Osteoblast (primary cell): ENCODE data around the gene JCAD. TPM values are rescaled to one million over a fixed set of nuclear protein-coding genes. Genes with fewer than 3 reads are reported as not detected.

ENCODE experiments used
- DNase-seq: peaks from one replicate; pipeline ENCODE4 v3.0.0; 2011; ENCODE audit warnings: low spot score, mixed read lengths; ENCODE audit not compliant: insufficient read length; ENCODE audit errors: missing footprints
- H2AFZ ChIP-seq: 2 replicates; pipeline ENCODE4 v1.6.0; 2011; ENCODE audit warnings: mild to moderate bottlenecking, low read length
- H3K27ac ChIP-seq: 2 replicates; pipeline ENCODE4 v1.5.1; 2011; ENCODE audit warnings: mild to moderate bottlenecking, low read depth, low read length, moderate library complexity
- H3K27me3 ChIP-seq: 2 replicates; pipeline ENCODE4 v1.6.0; 2012; ENCODE audit warnings: mild to moderate bottlenecking, control low read depth, inconsistent platforms, low read length, moderate library complexity; ENCODE audit not compliant: insufficient read depth
- H3K36me3 ChIP-seq: 2 replicates; pipeline ENCODE4 v1.5.1; 2011; ENCODE audit warnings: mild to moderate bottlenecking, low read length, control low read depth, moderate library complexity; ENCODE audit not compliant: insufficient read depth
- H3K4me1 ChIP-seq: 2 replicates; pipeline ENCODE4 v1.5.1; 2011; ENCODE audit warnings: mild to moderate bottlenecking, low read length, control low read depth, moderate library complexity; ENCODE audit not compliant: insufficient read depth
- H3K4me2 ChIP-seq: 2 replicates; pipeline ENCODE4 v1.6.0; 2011; ENCODE audit warnings: mild to moderate bottlenecking, low read length; ENCODE audit not compliant: insufficient read depth
- H3K4me3 ChIP-seq: fragments of 200-600 bp; sonication (generic); 3 replicates; pipeline ENCODE4 v1.5.1; 2012; ENCODE audit warnings: mild to moderate bottlenecking, low read length, inconsistent platforms; ENCODE audit not compliant: insufficient read depth
- H3K79me2 ChIP-seq: 2 replicates; pipeline ENCODE4 v1.6.0; 2012; ENCODE audit warnings: mild to moderate bottlenecking, low read length, control low read depth, inconsistent platforms; ENCODE audit not compliant: insufficient read depth
- H3K9me3 ChIP-seq: 2 replicates; pipeline ENCODE4 v1.5.1; 2011; ENCODE audit warnings: low read depth, low read length, control low read depth
- H4K20me1 ChIP-seq: 2 replicates; pipeline ENCODE4 v1.6.0; 2012; ENCODE audit warnings: mild to moderate bottlenecking, low read length, control low read depth; ENCODE audit not compliant: insufficient read depth
- total RNA-seq: library from RNA; depleted of rRNA; stranded (reverse); fragments of >200 nt; gene quantifications from 2 replicates; pipeline ENCODE4 v1.2.3, GENCODE V29; 2012
- TF ChIP-seq, protein P1 (sequence below): IDR thresholded peaks from 2 replicates; pipeline ENCODE4 v1.5.1; 2011; ENCODE audit warnings: mild to moderate bottlenecking, low read depth, low read length, moderate library complexity; ENCODE audit errors: extremely low read depth

JCAD gene
- total RNA-seq, 1 donor: 47.0 TPM

DNA sequence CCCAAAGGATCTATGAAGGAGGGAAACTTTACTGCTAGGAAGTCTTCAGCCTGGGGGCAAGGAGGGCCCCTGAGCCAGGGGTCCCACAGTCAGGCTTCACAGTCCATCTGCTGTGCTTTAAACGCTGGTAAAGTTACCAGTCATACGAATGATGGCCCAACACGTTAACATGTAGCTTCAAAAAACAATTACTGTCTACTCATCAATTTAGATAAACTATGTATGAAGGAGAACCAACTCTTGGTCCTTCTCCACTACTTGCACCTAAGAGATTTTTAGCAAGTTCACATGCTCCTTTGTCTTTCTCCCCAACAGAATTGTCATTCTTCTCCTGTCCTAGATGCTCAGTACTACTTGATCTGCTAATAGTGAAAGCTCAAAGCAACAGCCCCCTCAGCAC, 16.6 kb downstream of the JCAD start:
- Histone ChIP-seq H3K9me3 (no peaks in the 10 kb centered on the region), H3K36me3 (peaks cover 87% of the 10 kb centered on the region), H3K79me2 (peaks cover 84% of the 10 kb centered on the region), H3K27ac (no peak overlapping the region), H3K27me3 (no peaks in the 10 kb centered on the region), H3K4me1 (no peaks in the 10 kb centered on the region), H3K4me3 (no peak overlapping the region), H2AFZ (no peak overlapping the region), H3K4me2 (no peak overlapping the region), H4K20me1 (peaks cover 69% of the 10 kb centered on the region)
- DNase-seq: no peak
- TF ChIP-seq, protein P1, sequence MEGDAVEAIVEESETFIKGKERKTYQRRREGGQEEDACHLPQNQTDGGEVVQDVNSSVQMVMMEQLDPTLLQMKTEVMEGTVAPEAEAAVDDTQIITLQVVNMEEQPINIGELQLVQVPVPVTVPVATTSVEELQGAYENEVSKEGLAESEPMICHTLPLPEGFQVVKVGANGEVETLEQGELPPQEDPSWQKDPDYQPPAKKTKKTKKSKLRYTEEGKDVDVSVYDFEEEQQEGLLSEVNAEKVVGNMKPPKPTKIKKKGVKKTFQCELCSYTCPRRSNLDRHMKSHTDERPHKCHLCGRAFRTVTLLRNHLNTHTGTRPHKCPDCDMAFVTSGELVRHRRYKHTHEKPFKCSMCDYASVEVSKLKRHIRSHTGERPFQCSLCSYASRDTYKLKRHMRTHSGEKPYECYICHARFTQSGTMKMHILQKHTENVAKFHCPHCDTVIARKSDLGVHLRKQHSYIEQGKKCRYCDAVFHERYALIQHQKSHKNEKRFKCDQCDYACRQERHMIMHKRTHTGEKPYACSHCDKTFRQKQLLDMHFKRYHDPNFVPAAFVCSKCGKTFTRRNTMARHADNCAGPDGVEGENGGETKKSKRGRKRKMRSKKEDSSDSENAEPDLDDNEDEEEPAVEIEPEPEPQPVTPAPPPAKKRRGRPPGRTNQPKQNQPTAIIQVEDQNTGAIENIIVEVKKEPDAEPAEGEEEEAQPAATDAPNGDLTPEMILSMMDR: no peak

DNA sequence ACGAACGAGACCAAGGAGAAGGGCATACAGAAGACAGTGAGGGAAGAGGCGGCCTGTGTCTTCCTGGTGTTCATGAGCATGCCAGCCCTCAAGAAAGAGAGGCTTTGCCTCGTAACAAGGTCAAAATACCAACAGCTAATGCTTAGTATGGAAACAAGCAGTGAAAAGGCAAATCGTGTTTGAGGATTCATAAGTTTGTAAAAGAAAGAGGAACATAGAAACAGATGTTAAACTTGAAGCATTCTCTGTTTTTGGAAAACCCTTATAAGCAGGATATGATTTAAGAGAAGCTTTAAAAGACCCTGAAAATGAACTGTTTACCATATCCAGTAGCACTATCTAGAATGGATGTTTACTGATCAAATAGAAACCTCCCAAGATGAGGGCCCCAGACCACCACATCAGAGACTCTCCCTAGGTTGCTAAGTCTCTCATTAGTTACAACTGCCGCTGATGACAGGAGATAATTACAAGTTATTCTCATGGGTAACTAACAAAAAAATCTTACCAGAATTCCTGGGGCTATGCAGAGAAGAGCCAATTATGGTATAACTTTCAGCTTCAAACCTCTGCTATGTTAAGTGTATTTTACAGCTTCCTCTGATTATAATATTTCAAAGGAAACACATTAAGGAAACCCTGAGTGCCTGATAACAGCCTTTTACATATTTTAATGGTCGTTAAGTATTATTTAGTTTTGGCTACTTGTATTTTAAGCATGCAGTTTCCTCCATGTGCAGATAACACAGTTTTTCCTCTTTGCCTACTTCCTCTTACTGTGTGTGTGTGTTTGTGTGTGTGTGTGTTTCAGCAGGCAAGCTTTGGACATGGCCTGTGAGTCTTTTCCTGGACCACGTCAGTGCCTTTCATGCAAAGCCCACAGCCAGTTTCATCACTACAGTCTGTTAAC, 17.9 kb downstream of the JCAD start:
- Histone ChIP-seq H3K27ac (no peak overlapping the region), H3K36me3 (peaks cover 78% of the 10 kb centered on the region), H3K4me3 (no peak overlapping the region), H3K4me2 (no peak overlapping the region), H3K79me2 (peaks cover 78% of the 10 kb centered on the region), H4K20me1 (peaks cover 65% of the 10 kb centered on the region), H3K27me3 (no peaks in the 10 kb centered on the region), H2AFZ (no peak overlapping the region), H3K4me1 (peaks cover 8% of the 10 kb centered on the region), H3K9me3 (no peaks in the 10 kb centered on the region)
- TF ChIP-seq, protein P1: no peak
- DNase-seq: no peak

DNA sequence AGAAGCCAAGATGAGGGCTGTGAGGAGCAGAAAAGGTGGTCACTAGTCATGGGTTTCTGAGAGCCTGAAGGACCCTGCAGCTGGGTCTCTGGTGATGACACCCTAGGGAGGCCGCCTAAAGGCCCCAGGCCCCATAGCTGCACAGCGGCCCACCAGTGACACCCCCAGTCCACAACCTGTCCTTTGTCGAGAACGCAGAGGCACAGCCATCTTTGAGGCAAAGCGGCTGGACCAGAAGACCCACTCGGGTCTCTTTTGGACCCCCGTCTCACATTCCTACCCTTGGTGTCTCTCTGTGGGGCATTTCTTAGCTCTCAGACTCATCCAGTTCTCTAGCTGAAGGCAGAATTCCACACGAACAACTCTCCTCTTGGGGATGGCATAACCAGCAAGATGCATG, 18.8 kb downstream of the JCAD start:
- H3K27ac ChIP-seq: no peak overlapping the region
- H2AFZ ChIP-seq: no peak overlapping the region
- H4K20me1 ChIP-seq: peaks cover 62% of the 10 kb centered on the region
- DNase-seq: no peak
- peaks cover 69% of the 10 kb centered on the region for H3K36me3 ChIP-seq
- peaks cover 77% of the 10 kb centered on the region for H3K79me2 ChIP-seq
- no peak overlapping the region for H3K4me2 ChIP-seq
- no peaks in the 10 kb centered on the region for H3K9me3 ChIP-seq
- peaks cover 10% of the 10 kb centered on the region for H3K4me1 ChIP-seq
- no peaks in the 10 kb centered on the region for H3K27me3 ChIP-seq
- H3K4me3 ChIP-seq: no peak overlapping the region
- TF ChIP-seq, protein P1: no peak

DNA sequence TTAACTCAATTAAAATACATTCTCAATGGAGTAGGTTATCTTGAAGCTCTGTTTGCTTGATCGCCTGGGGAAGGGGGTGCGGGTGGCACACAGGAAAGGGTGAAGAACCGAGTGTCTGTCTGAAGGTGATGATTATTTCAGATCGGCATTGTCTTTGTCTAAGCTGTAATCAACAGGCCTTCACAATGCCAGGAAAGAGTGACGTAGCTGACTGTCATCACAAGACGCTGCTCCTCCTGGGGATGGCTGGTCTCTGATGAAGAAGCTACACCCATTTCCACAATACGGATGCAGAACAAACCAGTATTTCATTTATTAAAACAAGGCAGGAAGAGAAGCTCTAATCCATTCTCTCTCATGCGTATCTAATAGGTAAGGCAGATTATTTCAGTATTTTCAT, 19.4 kb downstream of the JCAD start:
- H3K4me2 ChIP-seq: no peak overlapping the region
- peaks cover 71% of the 10 kb centered on the region for H3K79me2 ChIP-seq
- no peak overlapping the region for H3K4me3 ChIP-seq
- no peaks in the 10 kb centered on the region for H3K9me3 ChIP-seq
- peaks cover 56% of the 10 kb centered on the region for H4K20me1 ChIP-seq
- TF ChIP-seq, protein P1: no peak
- H2AFZ ChIP-seq: no peak overlapping the region
- DNase-seq: no peak
- H3K4me1 ChIP-seq: peaks cover 10% of the 10 kb centered on the region
- H3K27ac ChIP-seq: no peak overlapping the region
- H3K36me3 ChIP-seq: peaks cover 63% of the 10 kb centered on the region
- H3K27me3 ChIP-seq: no peaks in the 10 kb centered on the region
